NCI-H1436 (cell line): ENCODE measurements around the gene ADM5.
"Not testable (repeated sequence)": the region's sequence is repeated elsewhere in the genome, so short reads cannot be mapped to it uniquely, and the experiment has no call there.

Experiments used
- DNase-seq: peaks from one replicate; lab custom pipeline; 2025; lab: John Stamatoyannopoulos, UW

ADM5 gene

DNA sequence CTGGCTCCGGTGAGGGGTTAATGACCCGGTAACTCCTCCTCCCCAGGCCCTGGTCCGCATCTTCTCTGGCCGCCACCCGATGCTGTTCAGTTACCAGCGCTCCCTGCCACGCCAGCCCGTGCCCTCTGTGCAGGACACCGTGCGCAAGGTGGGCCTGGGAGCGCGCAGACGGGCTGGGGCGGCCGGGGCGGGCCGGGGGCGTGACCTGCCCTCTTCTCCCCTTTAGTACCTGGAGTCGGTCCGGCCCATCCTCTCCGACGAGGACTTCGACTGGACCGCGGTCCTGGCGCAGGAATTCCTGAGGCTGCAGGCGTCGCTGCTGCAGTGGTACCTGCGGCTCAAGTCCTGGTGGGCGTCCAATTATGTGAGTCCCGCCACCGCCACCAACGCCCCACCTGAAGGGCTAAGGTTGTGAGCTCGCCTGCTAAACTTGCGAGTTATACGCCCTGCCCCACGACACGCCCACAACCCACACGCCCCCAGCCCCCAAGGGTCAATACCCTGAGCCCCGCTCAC lies 11.9 kb downstream of the ADM5 start:
- no peak for DNase-seq

DNA sequence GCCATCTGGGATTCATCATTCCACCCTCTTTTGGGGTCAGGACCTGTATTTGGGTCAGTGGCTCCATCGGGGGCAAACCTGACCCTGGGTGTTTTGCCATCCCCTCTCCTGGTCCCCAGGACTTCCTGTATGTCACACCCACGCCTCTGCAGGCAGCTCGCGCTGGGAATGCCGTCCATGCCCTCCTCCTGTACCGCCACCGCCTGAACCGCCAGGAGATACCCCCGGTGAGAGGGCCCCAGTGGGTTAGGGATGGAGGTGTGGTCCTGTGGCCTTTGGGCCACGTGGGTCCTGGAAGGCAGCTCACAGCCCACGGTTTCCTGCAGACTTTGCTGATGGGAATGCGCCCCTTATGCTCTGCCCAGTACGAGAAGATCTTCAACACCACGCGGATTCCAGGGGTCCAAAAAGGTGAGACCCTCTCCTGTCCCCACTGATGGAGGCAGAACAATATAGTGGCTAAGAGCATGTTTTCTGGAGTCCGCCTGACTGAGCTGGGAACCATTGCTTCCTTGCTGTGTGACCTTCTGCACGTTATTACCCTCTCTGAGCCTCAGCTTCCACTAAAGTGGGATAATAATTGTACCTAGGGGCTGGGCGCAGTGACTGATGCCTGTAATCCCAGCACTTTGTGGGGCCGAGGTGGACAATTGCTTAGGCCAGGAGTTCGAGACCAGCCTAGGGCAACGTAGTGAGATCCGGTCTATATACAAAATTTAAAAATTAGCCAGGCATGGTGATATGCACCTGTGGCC lies 15.7 kb downstream of the ADM5 start:
- DNase-seq, result no peak

DNA sequence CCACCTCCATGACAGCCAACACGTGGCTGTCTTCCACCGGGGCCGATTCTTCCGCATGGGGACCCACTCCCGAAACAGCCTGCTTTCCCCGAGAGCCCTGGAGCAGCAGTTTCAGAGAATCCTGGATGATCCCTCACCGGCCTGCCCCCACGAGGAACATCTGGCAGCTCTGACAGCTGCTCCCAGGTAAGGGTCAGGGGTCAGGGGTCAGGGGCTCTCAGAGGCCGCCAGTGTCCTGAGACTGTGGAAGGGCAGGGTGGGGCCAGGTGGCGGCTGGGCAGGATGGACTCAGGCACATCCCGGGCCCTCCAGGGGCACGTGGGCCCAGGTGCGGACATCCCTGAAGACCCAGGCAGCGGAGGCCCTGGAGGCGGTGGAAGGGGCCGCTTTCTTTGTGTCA lies 16.5 kb downstream of the ADM5 start:
- DNase-seq, result no peak

DNA sequence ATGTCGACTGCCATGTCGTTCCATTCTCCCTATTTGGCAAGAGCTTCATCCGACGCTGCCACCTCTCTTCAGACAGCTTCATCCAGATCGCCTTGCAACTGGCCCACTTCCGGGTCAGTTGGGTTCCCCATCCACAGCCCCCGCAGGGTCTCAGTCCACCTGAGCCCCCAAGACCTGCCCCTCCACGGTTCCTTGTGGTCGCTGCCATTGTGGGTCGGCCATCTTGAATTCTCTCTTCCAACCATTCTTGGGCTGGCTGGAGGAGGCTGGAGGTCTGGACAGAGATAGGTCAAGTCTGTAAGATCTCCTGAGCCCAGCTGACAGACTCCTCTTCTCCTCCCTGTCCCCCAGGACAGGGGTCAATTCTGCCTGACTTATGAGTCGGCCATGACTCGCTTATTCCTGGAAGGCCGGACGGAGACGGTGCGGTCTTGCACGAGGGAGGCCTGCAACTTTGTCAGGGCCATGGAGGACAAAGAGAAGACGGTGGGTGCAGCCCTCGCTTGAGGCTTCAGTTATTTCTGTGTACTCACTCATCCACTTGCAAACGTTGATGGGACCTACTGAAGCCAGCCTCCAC lies 21.1 kb downstream of the ADM5 start:
- DNase-seq, result no peak

DNA sequence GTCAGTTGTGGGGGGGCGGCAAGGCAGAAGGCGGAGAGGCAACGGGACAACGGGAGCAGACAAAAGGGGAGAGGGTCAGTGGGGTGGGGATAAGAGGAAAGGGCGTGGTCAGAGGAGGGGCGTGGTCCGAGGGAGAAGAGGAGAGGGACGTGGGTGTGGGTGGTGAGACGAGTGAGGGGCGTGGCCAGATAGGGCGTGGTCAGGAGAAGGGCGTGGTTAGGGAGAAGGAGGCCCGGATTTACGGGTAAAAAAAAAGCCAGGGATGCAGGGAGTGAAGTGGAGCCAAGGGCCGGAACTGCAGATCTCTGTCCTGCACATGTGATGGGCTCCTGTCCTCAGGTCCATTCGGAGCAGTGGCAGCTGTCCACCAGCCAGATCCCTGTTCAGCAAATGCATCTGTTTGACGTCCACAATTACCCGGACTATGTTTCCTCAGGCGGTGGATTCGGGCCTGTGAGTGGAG lies 23.0 kb downstream of the ADM5 start:
- no peak for DNase-seq

DNA sequence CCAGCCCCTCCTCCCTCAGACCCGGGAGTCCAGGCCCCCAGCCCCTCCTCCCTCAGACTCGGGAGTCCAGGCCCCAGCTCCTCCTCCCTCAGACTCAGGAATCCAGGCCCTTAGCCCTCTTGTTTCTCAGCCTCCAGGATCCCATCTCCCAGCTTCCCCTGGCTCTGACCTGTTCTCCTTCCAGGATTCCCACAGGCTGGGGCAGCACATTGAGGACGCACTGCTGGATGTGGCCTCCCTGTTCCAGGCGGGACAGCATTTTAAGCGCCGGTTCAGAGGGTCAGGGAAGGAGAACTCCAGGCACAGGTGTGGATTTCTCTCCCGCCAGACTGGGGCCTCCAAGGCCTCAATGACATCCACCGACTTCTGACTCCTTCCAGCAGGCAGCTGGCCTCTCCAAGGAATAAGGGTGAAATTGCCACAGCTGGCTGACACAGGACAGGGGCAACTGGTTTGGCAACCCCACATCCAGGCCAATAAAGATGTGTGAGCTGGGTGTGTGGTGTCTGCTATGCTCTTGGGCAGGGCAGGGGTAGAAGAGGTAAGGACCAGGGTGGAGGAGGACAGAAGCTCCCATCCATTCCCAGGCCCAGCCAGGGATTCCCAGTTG lies 23.9 kb downstream of the ADM5 start:
- no peak for DNase-seq

DNA sequence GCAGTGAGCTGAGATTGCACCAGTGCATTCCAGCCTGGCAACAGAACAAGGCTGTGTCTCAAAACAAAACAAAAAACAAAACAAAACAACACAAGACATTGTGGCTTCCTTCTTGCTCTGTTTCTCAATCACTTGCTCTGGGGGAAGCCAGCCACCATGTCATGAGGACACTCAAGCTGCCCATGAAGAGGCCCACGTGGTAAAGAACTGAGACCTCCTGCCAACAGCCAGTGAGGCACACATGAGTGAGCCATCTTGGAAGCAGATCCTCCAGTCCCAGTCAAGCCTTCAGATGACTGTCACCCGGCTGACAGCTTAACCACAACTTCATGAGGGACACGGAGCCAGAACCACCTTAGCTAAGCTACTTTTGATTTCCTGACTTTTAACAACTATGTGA lies 26.8 kb downstream of the ADM5 start:
- no peak for DNase-seq

DNA sequence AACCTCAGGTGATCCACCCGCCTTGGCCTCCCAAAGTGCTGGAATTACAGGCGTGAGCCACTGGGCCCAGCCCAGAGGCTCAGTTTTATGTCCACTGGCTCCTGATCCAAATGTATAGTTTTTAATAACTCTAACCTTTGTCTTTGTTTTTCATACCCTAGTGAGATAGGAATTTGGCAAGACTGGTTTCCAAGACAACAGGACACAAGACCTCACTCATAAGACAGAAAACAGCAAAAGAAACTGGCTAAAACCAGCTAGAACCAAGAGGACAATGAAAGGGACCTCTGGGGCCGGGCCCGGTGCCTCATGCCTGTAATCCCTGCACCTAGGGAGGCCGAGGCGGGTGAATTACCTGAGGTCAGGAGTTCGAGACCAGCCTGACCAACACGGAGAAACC lies 29.1 kb downstream of the ADM5 start:
- no peak for DNase-seq

DNA sequence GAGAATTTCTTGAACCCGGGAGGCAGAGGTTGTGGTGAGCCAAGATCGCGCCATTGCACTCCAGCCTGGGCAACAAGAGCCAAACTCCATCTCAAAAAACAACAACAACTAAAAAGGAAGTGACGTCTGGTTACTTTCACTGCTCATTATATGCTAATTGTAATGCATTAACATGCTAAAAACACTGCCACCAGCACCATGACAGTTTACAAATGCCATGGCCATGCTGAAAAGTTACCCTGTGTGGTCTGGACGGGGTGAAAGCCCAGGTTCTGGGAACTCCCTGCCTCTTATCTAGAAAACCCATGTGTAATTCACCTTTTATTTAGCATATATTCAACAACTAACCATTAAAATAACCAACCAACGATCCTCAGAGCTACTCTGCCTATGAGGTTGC lies 29.6 kb downstream of the ADM5 start:
- no peak for DNase-seq

DNA sequence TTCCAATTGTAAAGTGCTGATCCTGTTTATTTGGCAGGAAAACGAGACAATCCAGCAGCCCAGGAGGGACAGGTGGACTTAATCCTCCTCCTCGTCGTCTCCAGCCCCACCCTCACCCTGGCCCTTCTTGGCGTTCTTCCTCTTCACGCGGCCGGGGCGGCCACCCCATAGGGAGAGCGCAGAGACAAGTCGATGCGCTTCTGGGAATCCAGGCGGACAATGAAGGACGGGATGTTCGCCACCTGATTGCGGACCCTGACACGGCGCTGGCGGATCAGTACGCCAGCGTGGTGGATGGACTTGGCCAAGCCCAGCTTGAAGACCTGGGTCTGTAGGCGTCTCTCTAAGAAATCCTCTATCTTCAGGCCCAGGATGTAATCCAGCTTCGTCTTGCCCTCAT lies 30.0 kb downstream of the ADM5 start:
- DNase-seq, result not testable (repeated sequence)

DNA sequence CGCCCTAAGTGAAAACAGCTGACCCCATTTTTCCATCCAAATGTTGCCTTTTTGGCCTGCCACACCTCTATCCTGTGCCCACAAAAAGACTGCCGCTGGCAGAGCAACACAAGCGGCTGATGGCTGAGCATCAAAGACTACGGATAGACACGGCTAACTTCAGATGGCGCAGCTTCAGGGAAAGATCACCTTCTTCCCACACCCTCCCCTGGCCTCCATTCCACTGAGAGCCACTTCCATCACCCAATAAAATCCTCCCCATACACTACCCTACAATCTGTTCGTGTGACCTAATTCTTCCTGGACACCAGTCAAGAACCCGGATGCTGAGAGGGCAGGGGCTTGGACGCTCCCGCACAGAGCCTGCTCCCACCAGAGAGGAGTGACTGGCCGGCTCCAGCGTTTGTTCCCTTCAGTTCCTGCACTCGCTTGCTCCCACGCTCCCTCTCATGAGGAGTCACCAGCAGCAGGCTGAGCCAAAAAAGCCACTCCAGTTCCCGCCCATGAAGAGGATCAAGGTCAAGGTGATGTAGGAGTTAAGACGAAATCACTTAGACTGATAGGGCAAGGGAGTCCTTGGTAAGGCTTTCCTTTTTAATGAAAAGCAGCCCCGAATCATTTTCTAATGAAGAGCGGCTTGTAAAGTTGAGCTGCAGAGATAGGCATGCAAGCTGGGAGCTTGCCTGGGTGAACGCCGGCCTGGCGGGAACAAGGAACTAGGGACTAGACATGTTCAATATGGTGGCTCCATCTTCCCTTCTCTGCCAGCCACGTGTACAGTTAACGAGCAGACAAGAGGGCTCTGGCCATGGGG lies 38.0 kb downstream of the ADM5 start:
- no peak for DNase-seq

DNA sequence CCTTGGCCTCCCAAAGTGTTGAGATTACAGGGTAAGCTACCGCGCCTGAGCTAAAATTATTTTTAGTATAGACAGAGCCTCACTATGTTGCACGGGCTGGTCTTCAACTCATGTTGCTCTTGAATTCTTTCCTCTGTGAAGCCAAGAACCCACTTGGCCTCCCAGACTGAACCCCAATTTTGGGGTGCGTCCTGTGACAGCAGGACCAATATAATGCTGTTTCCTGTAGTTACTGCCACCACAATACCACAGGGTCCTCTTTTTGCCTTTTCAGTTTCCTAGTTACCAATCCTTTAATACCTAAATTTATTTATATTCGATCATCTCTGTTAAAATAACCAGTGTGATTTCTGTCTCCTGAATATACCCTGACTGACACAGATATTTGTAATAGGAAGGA lies 40.8 kb downstream of the ADM5 start:
- no peak for DNase-seq

DNA sequence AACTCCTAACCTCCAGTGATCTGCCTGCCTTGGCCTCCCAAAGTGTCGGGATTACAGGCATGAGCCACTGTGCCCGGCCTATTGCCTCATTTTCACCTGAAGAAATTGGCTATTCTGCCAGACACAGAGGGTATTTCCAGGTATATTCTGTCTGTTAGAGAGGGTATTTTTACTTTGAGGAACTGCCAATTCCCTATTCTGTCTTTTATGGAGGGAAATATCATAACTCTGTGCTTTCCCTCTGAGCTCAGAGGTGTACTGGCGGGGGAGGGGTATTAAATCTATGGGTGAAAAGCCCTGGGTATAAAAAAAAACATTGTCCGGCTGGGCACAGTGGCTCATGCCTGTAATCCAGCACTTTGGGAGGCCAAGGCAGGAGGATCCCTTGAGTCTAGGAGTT lies 48.9 kb downstream of the ADM5 start:
- no peak for DNase-seq

DNA sequence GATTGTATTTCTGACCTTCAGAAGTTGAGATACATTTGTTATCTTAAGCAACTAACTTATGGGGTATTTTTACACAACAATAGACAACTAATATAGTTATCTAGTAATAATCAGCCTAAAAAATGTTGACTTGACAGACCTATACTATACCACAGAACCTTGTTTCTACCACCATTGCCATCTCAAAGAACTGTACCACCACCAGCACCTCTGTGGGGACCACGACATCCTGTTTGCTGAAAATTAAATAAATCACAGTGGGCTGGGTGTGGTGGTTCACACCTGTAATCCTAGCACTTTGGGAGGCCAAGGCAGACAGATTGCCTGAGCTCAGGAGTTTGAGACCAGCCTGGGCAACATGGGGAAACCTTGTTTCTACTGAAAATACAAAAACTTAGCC lies 49.7 kb downstream of the ADM5 start:
- no peak for DNase-seq

DNA sequence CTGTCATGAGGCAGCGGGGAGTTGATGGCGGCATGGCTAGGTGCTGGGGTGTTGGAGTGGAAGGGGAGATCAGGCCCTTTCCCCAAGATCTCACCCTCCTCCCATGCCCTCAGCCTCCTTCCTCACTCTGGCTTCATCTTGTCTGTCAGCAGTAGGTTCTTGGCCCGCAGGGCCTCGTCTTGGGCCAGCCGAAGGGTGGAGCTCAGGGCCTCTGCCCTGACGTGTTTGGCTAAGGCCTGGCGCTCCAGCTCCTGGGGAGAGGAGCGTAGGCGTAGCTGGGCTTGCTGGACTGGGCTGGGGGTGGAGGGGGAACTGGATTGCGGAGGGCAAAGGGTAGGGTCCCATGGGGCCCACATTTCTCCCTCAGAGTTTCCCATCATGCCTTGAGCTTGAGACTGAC lies 50.5 kb downstream of the ADM5 start:
- no peak for DNase-seq
